ENCODE data around the gene PPP3CA.
A peak's percentile ranks its signal among the peaks of the same experiment; 100 is the strongest.

PPP3CA gene

GRCh38 chr4:101287324-101287723 is 60.0 kb downstream of the PPP3CA start:
- DNase-seq, result no peak

- no peak for DNase-seq
These were observed 60.7 kb downstream of the PPP3CA start for GRCh38 chr4:101286663-101287062.

- peak in 1 of 14 donors; percentile 28 for DNase-seq
These were observed 61.3 kb downstream of the PPP3CA start for GRCh38 chr4:101285985-101286384.

- DNase-seq, result no peak
These were observed 62.8 kb downstream of the PPP3CA start for GRCh38 chr4:101284546-101284945.

GRCh38 chr4:101283434-101283833 is 63.9 kb downstream of the PPP3CA start:
- no peak for DNase-seq

GRCh38 chr4:101282076-101282844 is 65.1 kb downstream of the PPP3CA start:
- no peak for DNase-seq

- no peak for DNase-seq
These were observed 66.3 kb downstream of the PPP3CA start for GRCh38 chr4:101280866-101281600.

GRCh38 chr4:101279377-101279871 is 67.9 kb downstream of the PPP3CA start:
- no peak for DNase-seq

GRCh38 chr4:101277671-101278070 is 69.7 kb downstream of the PPP3CA start:
- no peak for DNase-seq

GRCh38 chr4:101276661-101277060 is 70.7 kb downstream of the PPP3CA start:
- no peak for DNase-seq

- DNase-seq, result no peak
These were observed 72.2 kb downstream of the PPP3CA start for GRCh38 chr4:101274888-101275752.

GRCh38 chr4:101271516-101271915 is 75.8 kb downstream of the PPP3CA start:
- no peak for DNase-seq

GRCh38 chr4:101269682-101270081 is 77.6 kb downstream of the PPP3CA start:
- no peak for DNase-seq

GRCh38 chr4:101265816-101266172 is 81.5 kb downstream of the PPP3CA start:
- no peak for DNase-seq

- DNase-seq, result no peak
These were observed 82.1 kb downstream of the PPP3CA start for GRCh38 chr4:101264993-101265815.

- no peak for DNase-seq
These were observed 82.8 kb downstream of the PPP3CA start for GRCh38 chr4:101264512-101264911.

- no peak for DNase-seq
These were observed 84.6 kb downstream of the PPP3CA start for GRCh38 chr4:101262683-101263082.

- no peak for DNase-seq
These were observed 87.5 kb downstream of the PPP3CA start for GRCh38 chr4:101259876-101260275.

- DNase-seq, result no peak
These were observed 88.4 kb downstream of the PPP3CA start for GRCh38 chr4:101258883-101259282.

- peak in 1 of 14 donors; percentile 26 for DNase-seq
These were observed 91.1 kb downstream of the PPP3CA start for GRCh38 chr4:101256222-101256621.

- no peak for DNase-seq
These were observed 92.5 kb downstream of the PPP3CA start for GRCh38 chr4:101254776-101255175.

- DNase-seq, result no peak
These were observed 94.2 kb downstream of the PPP3CA start for GRCh38 chr4:101253121-101253520.

All from C1 segment of cervical spinal cord (tissue), 14 donors.